Naive thymus-derived CD4-positive, alpha-beta T cell (primary cell): Measurements from ENCODE around the gene PSD. TPM values are rescaled to one million over a fixed set of nuclear protein-coding genes. Genes with fewer than 3 reads are reported as not detected.

ENCODE experiments used
- ATAC-seq: fragments of 150-1000 bp; cut with Tn5 transposase; 2 replicates; pipeline ENCODE4 v1.10.0; 2021; ENCODE audit warnings: mild to moderate bottlenecking, moderate library complexity
- CTCF ChIA-PET: fragments of 350-600 bp; sonication (Branson Sonifier 250); formaldehyde crosslinking; loops from one replicate; lab custom pipeline; 2021; ENCODE audit warnings: antibody characterized with exemption; lab: Charles Lee
- POLR2A ChIA-PET: fragments of 350-600 bp; sonication (Branson Sonifier 250); formaldehyde crosslinking; loops from one replicate; lab custom pipeline; 2021; ENCODE audit warnings: antibody characterized with exemption, inconsistent platforms; lab: Charles Lee
- DNase-seq, 9 donors: peaks; one replicate each; pipeline versions ENCODE4 v3.0.0 to v3.0.0-alpha.2; 2020 to 2022; ENCODE audit warnings: mixed read lengths in 1 of 9
- H3K27ac ChIP-seq: one replicate; pipeline ENCODE4 v1.7.0; 2013; ENCODE audit warnings: mild to moderate bottlenecking, low read depth, low read length, moderate library complexity
- H3K27me3 ChIP-seq, 2 donors: one replicate each; pipeline ENCODE4 v1.7.0; 2013; ENCODE audit warnings: low read length in 2 of 2, mild to moderate bottlenecking in 2 of 2, moderate library complexity in 2 of 2; ENCODE audit not compliant: control insufficient read depth in 2 of 2, insufficient read depth in 2 of 2
- H3K36me3 ChIP-seq, 3 experiments: 1 replicate in 2 of 3; 2 replicates in 1 of 3; pipeline ENCODE4 v1.7.0; 2013; ENCODE audit warnings: low read length in 3 of 3, mild to moderate bottlenecking in 3 of 3, moderate library complexity in 1 of 3; ENCODE audit not compliant: insufficient read depth in 3 of 3, control insufficient read depth in 2 of 3
- H3K4me1 ChIP-seq, 2 donors: one replicate each; pipeline ENCODE4 v1.7.0; 2013; ENCODE audit warnings: low read length in 2 of 2, mild to moderate bottlenecking in 2 of 2, moderate library complexity in 1 of 2; ENCODE audit not compliant: control insufficient read depth in 2 of 2, insufficient read depth in 2 of 2
- H3K4me3 ChIP-seq: 2 replicates; pipeline ENCODE4 v1.7.0; 2013; ENCODE audit warnings: mild to moderate bottlenecking, low read length
- H3K9me3 ChIP-seq, 3 experiments: 1 replicate in 2 of 3; 2 replicates in 1 of 3; pipeline ENCODE4 v1.7.0; 2013; ENCODE audit warnings: low read length in 3 of 3; ENCODE audit not compliant: control insufficient read depth in 2 of 3
- H3K27ac Mint-ChIP-seq, 9 donors: one replicate each; pipeline ENCODE4 v1.8.0; 2020 to 2022; ENCODE audit warnings: mixed read lengths in 9 of 9, mild to moderate bottlenecking in 8 of 9, moderate library complexity in 5 of 9, inconsistent platforms in 2 of 9
- H3K27me3 Mint-ChIP-seq, 5 donors: one replicate each; pipeline ENCODE4 v1.8.0; 2021 to 2022; ENCODE audit warnings: mixed read lengths in 5 of 5, mild to moderate bottlenecking in 1 of 5
- H3K36me3 Mint-ChIP-seq, 5 donors: one replicate each; pipeline ENCODE4 v1.8.0; 2020 to 2022; ENCODE audit warnings: mixed read lengths in 5 of 5, mild to moderate bottlenecking in 3 of 5, inconsistent platforms in 1 of 5
- H3K4me1 Mint-ChIP-seq, 7 donors: one replicate each; pipeline ENCODE4 v1.8.0; 2020 to 2022; ENCODE audit warnings: mixed read lengths in 7 of 7, mild to moderate bottlenecking in 3 of 7, inconsistent platforms in 1 of 7
- H3K4me3 Mint-ChIP-seq, 10 donors: one replicate each; pipeline ENCODE4 v1.8.0; 2020 to 2022; ENCODE audit warnings: mild to moderate bottlenecking in 10 of 10, mixed read lengths in 10 of 10, moderate library complexity in 6 of 10, inconsistent platforms in 2 of 10
- H3K9me3 Mint-ChIP-seq, 11 donors: one replicate each; pipeline ENCODE4 v1.8.0; 2020 to 2022; ENCODE audit warnings: mixed read lengths in 11 of 11, mild to moderate bottlenecking in 4 of 11, inconsistent platforms in 1 of 11, moderate library complexity in 1 of 11
- intact Hi-C, 2 donors: fragments of 100-400 bp; cut with micrococcal nuclease; formaldehyde crosslinking; loops; one replicate each; pipeline ENCODE4 v1.15.1; 2023
- polyA plus RNA-seq, 2 donors: library from polyadenylated mRNA; unstranded; fragments of 300-500 nt; fragmentation: Illumina TruSeq; gene quantifications; one replicate each; pipeline ENCODE4 v1.2.3, GENCODE V29; 2021
- total RNA-seq, 6 experiments: library from RNA in 5 of 6; stranded (reverse) in 5 of 6; gene quantifications; 1 replicate in 5 of 6; 2 replicates in 1 of 6; pipeline ENCODE4 v1.2.3 and lab custom pipeline; 2021 to 2026

Gene PSD
- total and polyA plus RNA-seq, 7 experiments from 2014 or later, result 3.5 to 16.9 (median 8.2) TPM

DNA sequence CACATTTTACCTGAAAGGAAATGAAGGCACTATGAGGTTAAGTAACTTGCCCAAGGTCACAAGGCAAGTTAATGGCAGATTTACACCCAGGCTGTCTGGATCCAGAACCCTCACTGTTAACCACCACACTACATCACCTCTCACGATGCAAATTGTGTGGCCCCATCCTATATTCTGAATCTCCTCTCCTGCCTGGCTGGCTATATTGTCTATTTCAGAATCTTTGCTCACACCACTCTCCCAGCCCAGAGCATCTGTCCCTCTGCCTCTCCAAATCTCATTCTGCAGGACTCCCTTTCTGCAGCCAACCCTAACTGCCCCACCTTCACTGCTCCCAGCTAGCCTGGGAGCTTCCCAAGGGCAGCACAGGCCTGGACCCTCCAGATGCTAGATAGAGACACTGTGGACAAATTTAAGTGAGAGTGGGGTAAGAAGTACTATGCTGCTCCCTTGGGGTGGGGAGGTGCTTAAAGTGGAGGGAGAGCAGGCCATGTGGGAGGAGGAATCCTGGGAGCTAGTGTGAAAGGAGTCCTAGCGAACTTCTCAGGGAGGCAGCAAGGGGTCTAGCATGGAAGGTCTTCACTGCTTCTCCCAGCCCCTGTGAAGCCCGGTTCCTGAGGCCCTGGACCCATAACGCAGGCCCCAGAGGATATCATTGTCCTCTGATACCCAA is 13.0 kb upstream of the PSD start:
- Mint-ChIP-seq H3K27ac (peak overlapping the region; percentile 77 to 97 (median 92)), H3K4me3 (peak overlapping the region; percentile 81 to 96 (median 93)), H3K36me3 (peaks cover 0 to 3% (median 0%) of the 10 kb centered on the region in 5 donors), H3K4me1 (peaks cover 33 to 52% (median 43%) of the 10 kb centered on the region in 7 donors), H3K27me3 (no peaks in the 10 kb centered on the region), H3K9me3 (peaks cover 0 to 6% (median 0%) of the 10 kb centered on the region in 11 donors)
- POLR2A ChIA-PET, result interaction anchor here (1.0 to 8.1 kb wide), 10 partner anchors 9 to 213 kb away, joined by 3 to 157 read pairs (median 6); partner anchors contain the start of genes ACTR1A, C10orf95, FBXL15 and TRIM8
- H3K36me3 ChIP-seq, result peaks cover 0 to under 1% (median 0%) of the 10 kb centered on the region in 3 experiments
- CTCF ChIA-PET, result interaction anchor here (1.3 to 2.2 kb wide), 3 partner anchors 10 to 71 kb away, joined by 3 to 20 read pairs (median 9); partner anchors contain the start of genes ACTR1A and FBXL15
- no peaks in the 10 kb centered on the region for H3K27me3 ChIP-seq
- DNase-seq, result no peak
- peaks cover 28 to 43% of the 10 kb centered on the region in 2 donors for H3K4me1 ChIP-seq
- peak overlapping the region; percentile 80 for H3K27ac ChIP-seq
- ATAC-seq, result no peak
- H3K4me3 ChIP-seq, result peak overlapping the region; percentile 96
- H3K9me3 ChIP-seq, result no peaks in the 10 kb centered on the region
- intact Hi-C loops, result loop anchor here (1.0 to 10.0 kb wide), 8 partner anchors 10 to 617 kb away; partner anchors contain the start of genes ACTR1A (in 2 of the 2), NOLC1 (in 1 of the 2) and OGA (in 1 of the 2)

DNA sequence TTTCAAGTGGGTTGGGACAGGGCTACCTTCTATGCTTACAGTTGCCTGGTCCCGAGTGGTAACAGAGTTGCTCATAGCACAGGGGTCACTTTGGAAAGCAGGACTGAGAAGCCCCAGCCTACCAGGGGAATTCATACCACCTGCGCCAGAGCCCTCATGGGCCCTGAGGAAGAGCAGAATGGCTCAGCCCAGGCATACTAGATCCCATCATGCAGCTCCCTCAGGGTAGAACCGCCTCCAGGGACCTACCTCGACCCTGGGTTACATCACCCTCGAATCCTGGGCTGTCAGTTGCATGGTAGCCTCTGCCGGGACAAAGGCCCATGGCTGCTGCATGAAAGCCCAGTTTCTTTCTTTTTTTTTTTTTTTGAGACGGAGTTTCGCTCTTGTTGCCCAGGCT is 10.9 kb upstream of the PSD start:
- Mint-ChIP-seq H3K4me3 (no peak overlapping the region), H3K9me3 (peaks cover 0 to 6% (median 0%) of the 10 kb centered on the region in 11 donors), H3K27me3 (no peaks in the 10 kb centered on the region), H3K27ac (peak overlapping the region in 1 of 9 donors; percentile 28), H3K36me3 (peaks cover 0 to 7% (median 0%) of the 10 kb centered on the region in 5 donors), H3K4me1 (peaks cover 16 to 38% (median 31%) of the 10 kb centered on the region in 7 donors)
- H3K36me3 ChIP-seq, result peaks cover 0 to 9% (median 0%) of the 10 kb centered on the region in 3 experiments
- POLR2A ChIA-PET, result interaction anchor here (1.1 kb wide), 1 partner anchor 33 kb away, joined by 3 read pairs; no protein-coding TSS in a partner anchor
- H3K27ac ChIP-seq, result no peak overlapping the region
- DNase-seq (no peak), ATAC-seq (no peak)
- no peaks in the 10 kb centered on the region for H3K9me3 ChIP-seq
- H3K4me3 ChIP-seq, result no peak overlapping the region
- H3K27me3 ChIP-seq, result no peaks in the 10 kb centered on the region
- CTCF ChIA-PET, result no interaction called here
- intact Hi-C loops, result no loop called here
- peaks cover 13 to 27% of the 10 kb centered on the region in 2 donors for H3K4me1 ChIP-seq

DNA sequence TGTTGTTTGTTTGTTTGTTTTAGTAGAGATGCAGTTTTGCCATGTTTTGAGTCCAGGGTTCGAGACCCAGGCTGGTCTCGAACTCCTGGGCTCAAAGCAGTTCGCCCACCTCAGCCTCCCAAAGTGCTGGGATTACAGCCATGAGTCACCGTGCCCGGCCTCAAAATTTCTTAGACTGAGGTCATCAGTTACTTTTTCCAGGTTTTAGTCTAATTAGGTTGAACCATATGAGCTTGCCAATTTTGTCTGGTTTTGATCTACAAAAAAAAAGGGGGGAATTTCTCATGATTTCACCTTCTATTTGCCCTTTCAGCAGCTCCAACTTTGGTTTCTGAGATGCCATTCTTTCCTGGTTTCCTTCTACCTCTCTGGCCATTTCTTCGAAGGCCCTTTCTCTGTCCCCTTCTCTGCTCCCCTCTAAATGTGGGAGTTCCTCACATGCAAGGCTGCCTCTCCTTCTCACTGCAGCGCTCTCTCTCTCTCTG is 8.3 kb upstream of the PSD start:
- intact Hi-C loops, result no loop called here
- Mint-ChIP-seq H3K4me3 (no peak overlapping the region), H3K27ac (peak overlapping the region in 2 of 9 donors; percentile 26 to 74), H3K9me3 (no peaks in the 10 kb centered on the region), H3K36me3 (peaks cover 0 to 7% (median 0%) of the 10 kb centered on the region in 5 donors), H3K4me1 (peaks cover 19 to 27% (median 22%) of the 10 kb centered on the region in 7 donors), H3K27me3 (no peaks in the 10 kb centered on the region)
- Histone ChIP-seq H3K27ac (no peak overlapping the region), H3K4me3 (no peak overlapping the region), H3K36me3 (peaks cover 0 to 24% (median 0%) of the 10 kb centered on the region in 3 experiments), H3K9me3 (no peaks in the 10 kb centered on the region), H3K4me1 (peaks cover 15 to 22% of the 10 kb centered on the region in 2 donors), H3K27me3 (no peaks in the 10 kb centered on the region)
- ATAC-seq (no peak), DNase-seq (peak in 1 of 9 donors; percentile 2)
- ChIA-PET CTCF (interaction anchor here (0.9 kb wide), 1 partner anchor 73 kb away, joined by 3 read pairs; no protein-coding TSS in a partner anchor), POLR2A (interaction anchor here (0.6 to 1.8 kb wide), 4 partner anchors 9 to 287 kb away, joined by 3 read pairs; no protein-coding TSS in a partner anchor)

DNA sequence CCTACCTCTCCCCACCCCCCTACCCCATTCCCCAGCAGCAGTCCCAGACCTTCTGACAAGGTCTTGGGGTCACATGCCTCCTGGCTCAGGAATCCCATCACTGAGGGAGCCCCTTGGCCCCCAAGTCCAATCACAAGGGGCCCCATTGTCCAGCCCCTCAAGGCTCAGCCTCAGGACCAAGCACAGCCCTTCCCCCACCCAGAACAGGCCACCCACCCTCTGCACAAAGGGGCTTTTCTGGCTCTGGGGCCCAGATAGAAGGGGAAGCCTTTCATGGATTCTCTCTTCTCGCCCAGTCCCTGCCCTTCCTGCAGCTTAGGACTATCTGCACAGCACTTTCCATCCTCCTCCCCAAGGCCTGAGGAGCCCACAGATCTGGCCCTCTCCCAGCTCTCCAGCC is 6.9 kb upstream of the PSD start:
- H3K9me3 ChIP-seq, result no peaks in the 10 kb centered on the region
- DNase-seq (peak in 1 of 9 donors; percentile 5), ATAC-seq (no peak)
- Mint-ChIP-seq H3K9me3 (peaks cover 0 to 2% (median 0%) of the 10 kb centered on the region in 11 donors), H3K36me3 (peaks cover 0 to 7% (median 0%) of the 10 kb centered on the region in 5 donors), H3K4me3 (no peak overlapping the region), H3K27me3 (peaks cover 0 to 3% (median 0%) of the 10 kb centered on the region in 5 donors), H3K4me1 (peaks cover 19 to 29% (median 22%) of the 10 kb centered on the region in 7 donors), H3K27ac (peak overlapping the region in 3 of 9 donors; percentile 15 to 67 (median 54))
- ChIA-PET POLR2A (interaction anchor here (0.6 to 6.3 kb wide), 2 partner anchors 28 to 46 kb away, joined by 3 to 90 read pairs; partner anchors contain the start of gene NFKB2), CTCF (interaction anchor here (0.6 to 0.7 kb wide), 2 partner anchors 25 to 28 kb away, joined by 3 read pairs; partner anchors contain the start of gene C10orf95)
- no peaks in the 10 kb centered on the region for H3K27me3 ChIP-seq
- no peak overlapping the region for H3K27ac ChIP-seq
- peaks cover 11 to 18% of the 10 kb centered on the region in 2 donors for H3K4me1 ChIP-seq
- no peak overlapping the region for H3K4me3 ChIP-seq
- H3K36me3 ChIP-seq, result peaks cover 0 to 24% (median 0%) of the 10 kb centered on the region in 3 experiments
- intact Hi-C loops, result no loop called here

DNA sequence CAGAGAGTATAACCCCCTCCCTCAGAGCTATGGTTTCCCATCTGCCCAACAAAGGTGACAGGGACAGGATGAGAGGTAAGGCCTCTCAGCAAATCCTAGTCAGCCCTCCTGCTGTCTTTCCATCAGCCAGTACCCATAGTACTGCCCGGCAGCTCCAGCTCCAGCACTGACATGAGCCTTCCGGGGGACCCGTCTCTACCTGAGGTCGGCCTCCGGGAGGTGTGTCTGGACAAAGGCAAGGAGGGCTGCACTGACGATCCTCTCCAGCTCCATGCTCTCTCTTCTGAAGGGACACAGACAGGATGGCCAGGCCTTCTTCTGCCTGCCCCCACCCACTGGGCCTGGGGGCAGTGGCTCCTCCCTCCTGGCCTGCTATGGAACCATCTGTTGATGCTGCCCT is 6.3 kb upstream of the PSD start:
- H3K9me3 Mint-ChIP-seq, result peaks cover 0 to 2% (median 0%) of the 10 kb centered on the region in 11 donors
- peaks cover 20 to 34% (median 27%) of the 10 kb centered on the region in 7 donors for H3K4me1 Mint-ChIP-seq
- DNase-seq, result no peak
- POLR2A ChIA-PET, result interaction anchor here (0.7 to 6.3 kb wide), 4 partner anchors 9 to 289 kb away, joined by 3 to 133 read pairs (median 82); partner anchors contain the start of genes C10orf95, CUEDC2 and NFKB2
- peaks cover 0 to 7% (median 0%) of the 10 kb centered on the region in 5 donors for H3K36me3 Mint-ChIP-seq
- no peak overlapping the region for H3K27ac ChIP-seq
- no peak overlapping the region for H3K4me3 Mint-ChIP-seq
- CTCF ChIA-PET, result interaction anchor here (0.7 to 5.1 kb wide), 2 partner anchors 25 to 26 kb away, joined by 3 to 26 read pairs; partner anchors contain the start of gene C10orf95
- peak overlapping the region in 1 of 9 donors; percentile 8 for H3K27ac Mint-ChIP-seq
- H3K4me3 ChIP-seq, result no peak overlapping the region
- H3K36me3 ChIP-seq, result peaks cover 0 to 24% (median 0%) of the 10 kb centered on the region in 3 experiments
- H3K9me3 ChIP-seq, result no peaks in the 10 kb centered on the region
- no peak for ATAC-seq
- intact Hi-C loops, result no loop called here
- H3K27me3 Mint-ChIP-seq, result peaks cover 0 to 3% (median 0%) of the 10 kb centered on the region in 5 donors
- H3K27me3 ChIP-seq, result no peaks in the 10 kb centered on the region
- H3K4me1 ChIP-seq, result peaks cover 16 to 23% of the 10 kb centered on the region in 2 donors

DNA sequence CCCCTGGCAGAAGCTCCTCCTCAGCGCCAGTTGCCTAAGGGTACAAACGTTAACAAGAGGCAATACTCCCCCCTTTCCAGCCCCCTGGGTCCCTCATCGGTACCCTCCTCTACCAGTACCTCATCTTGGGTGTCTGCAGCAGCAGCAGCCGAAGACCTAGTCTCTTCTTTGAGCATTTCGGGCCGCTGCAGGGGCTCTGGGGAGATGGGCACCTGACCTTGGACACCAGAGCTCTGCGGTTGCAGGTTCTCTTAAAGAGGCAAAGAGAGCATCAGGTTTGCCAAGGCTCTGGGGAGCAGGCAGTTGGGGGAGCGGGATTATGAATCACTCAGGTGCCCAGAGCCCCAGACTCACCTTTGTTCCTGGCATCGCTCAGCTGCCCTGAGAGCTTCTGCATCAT is 5.6 kb upstream of the PSD start:
- Histone ChIP-seq H3K9me3 (no peaks in the 10 kb centered on the region), H3K4me1 (peaks cover 24 to 30% of the 10 kb centered on the region in 2 donors), H3K4me3 (no peak overlapping the region), H3K27ac (no peak overlapping the region), H3K27me3 (no peaks in the 10 kb centered on the region), H3K36me3 (peaks cover 0 to 24% (median 0%) of the 10 kb centered on the region in 3 experiments)
- H3K27ac Mint-ChIP-seq, result peak overlapping the region in 2 of 9 donors; percentile 8 to 18
- H3K4me3 Mint-ChIP-seq, result peak overlapping the region in 3 of 10 donors; percentile 16 to 98 (median 27)
- peaks cover 0 to 7% (median 0%) of the 10 kb centered on the region in 5 donors for H3K36me3 Mint-ChIP-seq
- POLR2A ChIA-PET, result interaction anchor here (0.7 to 6.3 kb wide), 5 partner anchors 10 to 289 kb away, joined by 3 to 133 read pairs (median 73); partner anchors contain the start of genes C10orf95, CUEDC2 and NFKB2
- peaks cover 0 to 4% (median 0%) of the 10 kb centered on the region in 5 donors for H3K27me3 Mint-ChIP-seq
- intact Hi-C loops, result no loop called here
- no peak for DNase-seq
- peaks cover 20 to 42% (median 33%) of the 10 kb centered on the region in 7 donors for H3K4me1 Mint-ChIP-seq
- peaks cover 0 to 4% (median 0%) of the 10 kb centered on the region in 11 donors for H3K9me3 Mint-ChIP-seq
- CTCF ChIA-PET, result interaction anchor here (0.7 to 5.3 kb wide), 4 partner anchors 8 to 29 kb away, joined by 3 to 40 read pairs (median 23); partner anchors contain the start of genes CUEDC2 and NFKB2
- ATAC-seq, result no peak
